PC-3 (cell line): Measurements from ENCODE around the gene CREG2. TPM values are rescaled to one million over a fixed set of nuclear protein-coding genes. Genes with fewer than 3 reads are reported as not detected.
A peak's percentile ranks its signal among the peaks of the same experiment; 100 is the strongest.
"Not testable (repeated sequence)": the region's sequence is repeated elsewhere in the genome, so short reads cannot be mapped to it uniquely, and the experiment has no call there.

ENCODE experiments used
- ATAC-seq: fragments of 200-7000 bp; cut with Tn5 transposase; 2 replicates; pipeline ENCODE4 v1.9.1; 2020; ENCODE audit warnings: mild to moderate bottlenecking, moderate library complexity
- BruUV-seq: library from RNA; stranded (reverse); fragments of 400-500 nt; replicated peaks from 2 replicates; lab custom pipeline; 2021; lab: Mats Ljungman, UMichigan
- CTCF ChIA-PET: fragments of 300-600 bp; sonication (Branson Sonifier 250); formaldehyde crosslinking; loops from one replicate; lab custom pipeline; 2022; ENCODE audit warnings: antibody characterized with exemption; lab: Charles Lee
- POLR2A ChIA-PET: fragments of 300-600 bp; sonication (Branson Sonifier 250); formaldehyde crosslinking; loops from one replicate; lab custom pipeline; 2022; ENCODE audit warnings: antibody characterized with exemption; ENCODE audit not compliant: unreplicated experiment; lab: Charles Lee
- DNase-seq: peaks from one replicate; pipeline ENCODE4 v3.0.0-alpha.2; 2015
- H2AFZ ChIP-seq: fragments of 300-600 bp; sonication (generic); 2 replicates; pipeline ENCODE4 v1.6.0; 2016; ENCODE audit warnings: antibody characterized with exemption, low read length
- H3F3A ChIP-seq: fragments of 300-600 bp; sonication (generic); one replicate; pipeline ENCODE4 v1.6.0; 2017; ENCODE audit warnings: antibody characterized with exemption, low read length, control low read depth, mild to moderate bottlenecking; ENCODE audit not compliant: unreplicated experiment
- H3K27ac ChIP-seq: fragments of 300-600 bp; sonication (generic); 2 replicates; pipeline ENCODE4 v1.5.1; 2016; ENCODE audit warnings: mild to moderate bottlenecking, low read length
- H3K27me3 ChIP-seq: fragments of 300-600 bp; sonication (generic); 2 replicates; pipeline ENCODE4 v1.6.1; 2016; ENCODE audit warnings: low read length, mixed read lengths
- H3K36me3 ChIP-seq: fragments of 300-600 bp; sonication (generic); 2 replicates; pipeline ENCODE4 v1.6.1; 2016; ENCODE audit warnings: low read depth, mixed run types, low read length, mixed read lengths
- H3K4me1 ChIP-seq: fragments of 300-600 bp; sonication (generic); 2 replicates; pipeline ENCODE4 v1.5.1; 2016; ENCODE audit warnings: low read length; ENCODE audit not compliant: insufficient read depth
- H3K4me2 ChIP-seq: fragments of 300-600 bp; sonication (generic); 2 replicates; pipeline ENCODE4 v1.6.0; 2016; ENCODE audit warnings: low read length
- H3K4me3 ChIP-seq: fragments of 300-600 bp; sonication (generic); 2 replicates; pipeline ENCODE4 v1.5.1; 2016; ENCODE audit warnings: mild to moderate bottlenecking, low read length, mixed read lengths
- H3K79me2 ChIP-seq: fragments of 300-600 bp; sonication (generic); 2 replicates; pipeline ENCODE4 v1.6.1; 2017; ENCODE audit warnings: low read length, mixed read lengths
- H3K9ac ChIP-seq: fragments of 300-600 bp; sonication (generic); 2 replicates; pipeline ENCODE4 v1.6.0; 2016; ENCODE audit warnings: mild to moderate bottlenecking, low read length
- H3K9me2 ChIP-seq: fragments of 300-600 bp; sonication (generic); replicated peaks from 2 replicates; pipeline ENCODE4 v1.6.1; 2016; ENCODE audit warnings: mixed run types, low read length, mixed read lengths
- H3K9me3 ChIP-seq: fragments of 300-600 bp; sonication (generic); 2 replicates; pipeline ENCODE4 v1.6.1; 2016; ENCODE audit warnings: low read length, mixed read lengths
- H4K20me1 ChIP-seq: fragments of 300-600 bp; sonication (generic); 2 replicates; pipeline ENCODE4 v1.6.1; 2016; ENCODE audit warnings: low read length, mixed read lengths
- EZH2 ChIP-seq: fragments of 300-600 bp; sonication (generic); IDR thresholded peaks from one replicate; pipeline ENCODE4 v1.6.1; 2017; ENCODE audit warnings: antibody characterized with exemption, mild to moderate bottlenecking, low read length; ENCODE audit not compliant: unreplicated experiment
- EZH2phosphoT487 ChIP-seq: fragments of 300-600 bp; sonication (generic); IDR thresholded peaks from 2 replicates; pipeline ENCODE4 v1.6.1; 2018; ENCODE audit warnings: mild to moderate bottlenecking, antibody characterized with exemption, low read length, borderline replicate concordance
- intact Hi-C: fragments of 100-400 bp; cut with micrococcal nuclease; formaldehyde crosslinking; loops from 2 replicates; pipeline ENCODE4 v1.9.0; 2023
- total RNA-seq: library from RNA; depleted of rRNA; stranded (reverse); fragments of >200 nt; gene quantifications from 2 replicates; pipeline ENCODE4 v1.2.3, GENCODE V29; 2014
- TF ChIP-seq, protein P1 (sequence below): fragments of 300-600 bp; sonication (generic); conservative IDR thresholded peaks from 2 replicates; pipeline ENCODE4 v1.5.1; 2017; ENCODE audit warnings: antibody characterized with exemption, low read depth, mild to moderate bottlenecking, low read length

CREG2 gene
- total RNA-seq, 1 experiment from 2014 or later: 40.0 TPM

DNA sequence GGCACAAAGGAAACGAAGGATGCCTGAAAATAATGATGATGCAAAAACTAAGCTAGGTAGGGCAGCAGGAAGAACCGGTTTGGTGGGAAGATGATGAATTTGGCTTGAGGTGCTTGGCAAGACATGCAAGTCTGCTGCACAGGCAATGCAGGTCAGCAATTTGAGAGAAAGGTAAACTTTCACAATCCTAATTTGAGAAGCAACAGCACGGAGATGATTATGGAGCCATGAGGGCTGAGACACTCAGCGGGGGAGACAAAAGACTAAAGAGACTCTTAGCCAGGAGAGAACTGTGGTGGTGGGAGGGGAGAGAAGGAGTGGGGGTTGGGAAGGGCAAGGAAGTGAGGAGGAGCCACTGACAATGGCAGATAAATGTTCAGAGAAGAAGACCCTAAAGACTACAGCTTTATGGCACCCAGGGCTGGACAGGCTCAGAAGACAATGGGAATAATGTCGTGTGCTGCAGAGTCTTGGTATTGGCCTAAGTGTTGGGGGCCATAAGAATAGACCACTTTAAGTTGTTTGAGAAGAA is 59.4 kb downstream of the CREG2 start:
- H3K27me3 ChIP-seq: no peaks in the 10 kb centered on the region
- BruUV-seq: TSS peak; percentile 49
- DNase-seq: peak; percentile 98
- peaks cover 14% of the 10 kb centered on the region for H3F3A ChIP-seq
- no peak for TF ChIP-seq EZH2phosphoT487
- TF ChIP-seq, protein P1, sequence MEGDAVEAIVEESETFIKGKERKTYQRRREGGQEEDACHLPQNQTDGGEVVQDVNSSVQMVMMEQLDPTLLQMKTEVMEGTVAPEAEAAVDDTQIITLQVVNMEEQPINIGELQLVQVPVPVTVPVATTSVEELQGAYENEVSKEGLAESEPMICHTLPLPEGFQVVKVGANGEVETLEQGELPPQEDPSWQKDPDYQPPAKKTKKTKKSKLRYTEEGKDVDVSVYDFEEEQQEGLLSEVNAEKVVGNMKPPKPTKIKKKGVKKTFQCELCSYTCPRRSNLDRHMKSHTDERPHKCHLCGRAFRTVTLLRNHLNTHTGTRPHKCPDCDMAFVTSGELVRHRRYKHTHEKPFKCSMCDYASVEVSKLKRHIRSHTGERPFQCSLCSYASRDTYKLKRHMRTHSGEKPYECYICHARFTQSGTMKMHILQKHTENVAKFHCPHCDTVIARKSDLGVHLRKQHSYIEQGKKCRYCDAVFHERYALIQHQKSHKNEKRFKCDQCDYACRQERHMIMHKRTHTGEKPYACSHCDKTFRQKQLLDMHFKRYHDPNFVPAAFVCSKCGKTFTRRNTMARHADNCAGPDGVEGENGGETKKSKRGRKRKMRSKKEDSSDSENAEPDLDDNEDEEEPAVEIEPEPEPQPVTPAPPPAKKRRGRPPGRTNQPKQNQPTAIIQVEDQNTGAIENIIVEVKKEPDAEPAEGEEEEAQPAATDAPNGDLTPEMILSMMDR: no peak
- TF ChIP-seq EZH2: no peak
- H3K9me3 ChIP-seq: peaks cover 9% of the 10 kb centered on the region; the same call in 1 of the 2 replicates
- peak overlapping the region; percentile 61 for H3K4me3 ChIP-seq
- H4K20me1 ChIP-seq: no peaks in the 10 kb centered on the region
- no peaks in the 10 kb centered on the region for H3K9me2 ChIP-seq
- peak overlapping the region; percentile 83 for H3K4me2 ChIP-seq
- H3K79me2 ChIP-seq: no peaks in the 10 kb centered on the region
- peaks cover 39% of the 10 kb centered on the region for H3K4me1 ChIP-seq
- peak overlapping the region; percentile 97 for H3K27ac ChIP-seq
- intact Hi-C loops: loop anchor here (1.0 to 5.0 kb wide), 2 partner anchors 20 to 51 kb away; partner anchors contain the start of gene RNF149
- POLR2A ChIA-PET: no interaction called here
- CTCF ChIA-PET: interaction anchor here (0.6 to 0.7 kb wide), 3 partner anchors 19 to 692 kb away, joined by 3 to 4 read pairs (median 3); no protein-coding TSS in a partner anchor
- peak overlapping the region; percentile 8; the same call in 1 of the 2 replicates for H2AFZ ChIP-seq
- ATAC-seq: peak; percentile 31
- H3K9ac ChIP-seq: peak overlapping the region; percentile 85
- H3K36me3 ChIP-seq: no peaks in the 10 kb centered on the region

DNA sequence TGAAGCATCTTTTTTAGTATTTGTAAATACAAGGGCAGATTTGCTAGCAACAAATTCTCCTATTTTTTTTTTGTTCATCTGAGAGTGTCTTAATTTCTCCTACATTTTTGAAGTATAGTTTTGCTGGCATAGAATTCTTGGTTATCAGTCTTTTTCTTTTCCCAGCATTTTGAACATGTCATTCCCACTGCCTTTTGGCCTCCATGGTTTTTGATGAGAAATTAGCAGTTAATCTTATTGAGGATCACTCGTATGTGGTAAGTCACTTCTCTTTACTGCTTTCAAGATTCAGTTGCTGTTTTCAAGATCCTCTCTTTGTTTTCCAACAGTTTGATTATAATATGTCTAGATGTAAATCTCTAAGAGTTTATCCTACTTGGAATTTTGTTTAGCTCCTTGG is 61.9 kb downstream of the CREG2 start:
- Histone ChIP-seq H3F3A (peaks cover 14% of the 10 kb centered on the region), H3K4me3 (no peak overlapping the region), H2AFZ (no peak overlapping the region), H3K4me2 (no peak overlapping the region), H4K20me1 (no peaks in the 10 kb centered on the region), H3K27ac (no peak overlapping the region), H3K9ac (no peak overlapping the region), H3K79me2 (no peaks in the 10 kb centered on the region), H3K9me2 (no peaks in the 10 kb centered on the region), H3K27me3 (no peaks in the 10 kb centered on the region), H3K4me1 (peaks cover 33% of the 10 kb centered on the region), H3K36me3 (no peaks in the 10 kb centered on the region), H3K9me3 (peaks cover 9% of the 10 kb centered on the region; the same call in 1 of the 2 replicates)
- intact Hi-C loops: loop anchor here (5.0 kb wide), 1 partner anchor 48 kb away; no protein-coding TSS in a partner anchor
- DNase-seq: no peak
- ChIA-PET POLR2A (no interaction called here), CTCF (no interaction called here)
- BruUV-seq: no TSS peak
- TF ChIP-seq, protein P1: no peak
- TF ChIP-seq EZH2 (no peak), EZH2phosphoT487 (no peak)
- no peak for ATAC-seq

DNA sequence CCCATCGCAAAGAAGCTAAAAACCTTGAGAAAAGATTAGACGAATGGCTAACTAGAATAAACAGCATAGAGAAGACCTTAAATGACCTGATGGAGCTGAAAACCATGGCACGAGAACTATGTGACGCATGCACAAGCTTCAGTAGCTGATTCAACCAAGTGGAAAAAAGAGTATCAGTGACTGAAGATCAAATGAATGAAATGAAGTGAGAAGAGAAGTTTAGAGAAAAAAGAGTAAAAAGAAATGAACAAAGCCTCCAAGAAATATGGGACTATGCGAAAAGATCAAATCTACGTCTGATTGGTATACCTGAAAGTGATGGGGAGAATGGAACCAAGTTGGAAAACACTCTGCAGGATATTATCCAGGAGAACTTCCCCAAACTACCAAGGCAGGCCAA is 70.7 kb downstream of the CREG2 start:
- H3K9me2 ChIP-seq, H3K27ac ChIP-seq, DNase-seq, H3K9me3 ChIP-seq, ATAC-seq, H3K9ac ChIP-seq, H2AFZ ChIP-seq, H3K27me3 ChIP-seq, intact Hi-C loops, H3K4me3 ChIP-seq, H3K4me1 ChIP-seq, H4K20me1 ChIP-seq, H3F3A ChIP-seq, POLR2A ChIA-PET, H3K4me2 ChIP-seq, CTCF ChIA-PET, H3K79me2 ChIP-seq, H3K36me3 ChIP-seq, BruUV-seq: not testable (repeated sequence)
